ENCODE data around the gene MAGI1.
"Not testable (repeated sequence)": the region's sequence is repeated elsewhere in the genome, so short reads cannot be mapped to it uniquely, and the experiment has no call there.

- not testable (repeated sequence) for TF ChIP-seq SP1 (IDR thresholded peaks at IDR 0.05); LEF1 (IDR thresholded peaks at IDR 0.05; ENCODE audit: borderline replicate concordance)
These were observed 7.6 kb upstream of the MAGI1 start for GRCh38 chr3:66046321-66046720.

Measured in HEK293T (cell line).